Activated CD8-positive, alpha-beta T cell treated with anti-CD3 and anti-CD28 coated beads for 36 hours (primary cell): ENCODE data around the gene SYNJ2. TPM values are rescaled to one million over a fixed set of nuclear protein-coding genes. Genes with fewer than 3 reads are reported as not detected.
A peak's percentile ranks its signal among the peaks of the same experiment; 100 is the strongest.

ENCODE experiments used
- ATAC-seq: fragments of 200-7000 bp; cut with Tn5 transposase; one replicate; pipeline ENCODE4 v1.10.0; 2021; ENCODE audit warnings: mild to moderate bottlenecking, moderate library complexity
- CTCF ChIA-PET: fragments of 350-600 bp; sonication (Branson Sonifier 250); formaldehyde crosslinking; loops from one replicate; lab custom pipeline; 2021; ENCODE audit warnings: antibody characterized with exemption; lab: Charles Lee
- POLR2A ChIA-PET: fragments of 350-600 bp; sonication (Branson Sonifier 250); formaldehyde crosslinking; loops from one replicate; lab custom pipeline; 2021; ENCODE audit warnings: antibody characterized with exemption; lab: Charles Lee
- DNase-seq: peaks from one replicate; pipeline ENCODE4 v3.0.0-alpha.2; 2020
- H3K27ac Mint-ChIP-seq: one replicate; pipeline ENCODE4 v1.8.0; 2021; ENCODE audit warnings: mild to moderate bottlenecking, mixed read lengths
- H3K27me3 Mint-ChIP-seq: one replicate; pipeline ENCODE4 v1.8.0; 2021; ENCODE audit warnings: mixed read lengths
- H3K36me3 Mint-ChIP-seq: one replicate; pipeline ENCODE4 v1.8.0; 2021; ENCODE audit warnings: low read depth, mixed read lengths
- H3K4me1 Mint-ChIP-seq: one replicate; pipeline ENCODE4 v1.8.0; 2021; ENCODE audit warnings: low read depth, mixed read lengths
- H3K4me3 Mint-ChIP-seq: one replicate; pipeline ENCODE4 v1.8.0; 2021; ENCODE audit warnings: mild to moderate bottlenecking, moderate library complexity, mixed read lengths
- H3K9me3 Mint-ChIP-seq: one replicate; pipeline ENCODE4 v1.8.0; 2021; ENCODE audit warnings: mixed read lengths
- CTCF ChIP-seq: fragments of 200-600 bp; IDR thresholded peaks from one replicate; pipeline ENCODE4 v1.8.0; 2022; ENCODE audit warnings: antibody characterized with exemption, mild to moderate bottlenecking
- intact Hi-C: fragments of 100-400 bp; cut with micrococcal nuclease; formaldehyde crosslinking; loops from one replicate; pipeline ENCODE4 v1.10.0; 2022
- total RNA-seq, 2 experiments: library from RNA; stranded (reverse); gene quantifications; one replicate each; pipeline ENCODE4 v1.2.3, GENCODE V29; 2021

SYNJ2 gene
- total RNA-seq, 2 experiments from 2014 or later = 27.7 to 28.5 TPM

GRCh38 chr6:158143700-158144099 lies 162.0 kb downstream of the SYNJ2 start:
- Mint-ChIP-seq H3K4me1 (no peaks in the 10 kb centered on the region), H3K9me3 (no peaks in the 10 kb centered on the region), H3K27ac (no peak overlapping the region), H3K36me3 (peaks cover 12% of the 10 kb centered on the region), H3K4me3 (no peak overlapping the region), H3K27me3 (no peaks in the 10 kb centered on the region)
- POLR2A ChIA-PET = interaction anchor here (0.6 kb wide), 1 partner anchor 38 kb away, joined by 5 read pairs; no protein-coding TSS in a partner anchor
- CTCF ChIA-PET = interaction anchor here (0.6 to 2.8 kb wide), 14 partner anchors 9 to 465 kb away, joined by 3 to 10 read pairs (median 3); no protein-coding TSS in a partner anchor
- intact Hi-C loops = no loop called here
- peak; percentile 58 for TF ChIP-seq CTCF
- ATAC-seq (peak; percentile 39), DNase-seq (no peak)

Other genes with a start within 250 kb of the SYNJ2 start
- 10 to 100 TPM; 44.9 to 45.1 TPM for gene SNX9, start 158.6 kb upstream of the SYNJ2 start, total RNA-seq
- gene SERAC1, start 186.4 kb downstream of the SYNJ2 start, total RNA-seq = 1 to 10 TPM; 4.2 to 5.4 TPM
- 10 to 100 TPM; 22.9 to 23.2 TPM for gene GTF2H5, start 186.5 kb downstream of the SYNJ2 start, total RNA-seq